H1 (cell line): ENCODE results near the gene ZBTB46. TPM values are rescaled to one million over a fixed set of nuclear protein-coding genes. Genes with fewer than 3 reads are reported as not detected.
A peak's percentile ranks its signal among the peaks of the same experiment; 100 is the strongest.

Experiments
- CTCF ChIA-PET: fragments of 300-600 bp; sonication (Branson Sonifier 250); formaldehyde crosslinking; loops from one replicate; lab custom pipeline; 2021; ENCODE audit not compliant: partially characterized antibody; lab: Charles Lee
- POLR2A ChIA-PET: fragments of 300-600 bp; sonication (Branson Sonifier 250); formaldehyde crosslinking; loops from one replicate; lab custom pipeline; 2021; ENCODE audit warnings: inconsistent platforms; ENCODE audit not compliant: partially characterized antibody; lab: Charles Lee
- DNase-seq, 2 experiments: peaks; one replicate each; pipeline versions ENCODE4 v3.0.0 to v3.0.0-alpha.2; 2010 to 2022; ENCODE audit warnings: low spot score in 2 of 2, low read depth in 1 of 2, mixed read lengths in 1 of 2
- FAIRE-seq: peaks from 2 replicates; lab custom pipeline; 2011; peaks lifted over from hg19 to GRCh38; lab: Jason Lieb, UNC
- H2AFZ ChIP-seq: 2 replicates; pipeline ENCODE4 v1.8.1; 2012; ENCODE audit warnings: low read length, inconsistent platforms
- H2AK5ac ChIP-seq: 2 replicates; pipeline ENCODE4 v1.6.1; 2013; ENCODE audit warnings: low read depth, low read length
- H2BK120ac ChIP-seq: replicated peaks from 2 replicates; pipeline ENCODE3; 2013; ENCODE audit warnings: low read depth, low read length, inconsistent platforms
- H2BK12ac ChIP-seq: 2 replicates; pipeline ENCODE4 v1.6.1; 2013; ENCODE audit warnings: low read depth, low read length
- H2BK15ac ChIP-seq: 2 replicates; pipeline ENCODE4 v1.6.1; 2013; ENCODE audit warnings: low read length
- H2BK20ac ChIP-seq: 2 replicates; pipeline ENCODE4 v1.6.1; 2013; ENCODE audit warnings: low read length
- H2BK5ac ChIP-seq: 2 replicates; pipeline ENCODE4 v1.6.1; 2013; ENCODE audit warnings: low read depth, low read length
- H3K14ac ChIP-seq: 2 replicates; pipeline ENCODE4 v1.6.1; 2013; ENCODE audit warnings: inconsistent platforms; ENCODE audit not compliant: insufficient read length
- H3K18ac ChIP-seq: 2 replicates; pipeline ENCODE4 v1.6.1; 2013; ENCODE audit warnings: low read length; ENCODE audit errors: extremely low read depth
- H3K23ac ChIP-seq: 2 replicates; pipeline ENCODE4 v1.6.1; 2013; ENCODE audit warnings: inconsistent platforms; ENCODE audit not compliant: insufficient read length
- H3K23me2 ChIP-seq: 2 replicates; pipeline ENCODE4 v1.6.1; 2013; ENCODE audit warnings: low read depth, low read length
- H3K27ac ChIP-seq: 2 replicates; pipeline ENCODE4 v1.6.1; 2011; ENCODE audit warnings: low read depth, low read length, inconsistent platforms
- H3K27me3 ChIP-seq, 4 experiments: replicated peaks in 1 of 4; 1 replicate in 1 of 4; 2 replicates in 3 of 4; pipeline versions ENCODE4 v1.6.1 to v1.8.1; 2011 to 2013; ENCODE audit warnings: low read length in 3 of 4, mild to moderate bottlenecking in 3 of 4, inconsistent platforms in 2 of 4, mixed read lengths in 2 of 4, moderate library complexity in 1 of 4; ENCODE audit not compliant: control insufficient read depth in 3 of 4, insufficient read depth in 3 of 4; ENCODE audit errors: extremely low read depth in 1 of 4
- H3K36me3 ChIP-seq, 4 experiments: 2 replicates each; pipeline versions ENCODE4 v1.6.1 to v1.8.1; 2011 to 2013; ENCODE audit warnings: mild to moderate bottlenecking in 4 of 4, low read length in 3 of 4, moderate library complexity in 2 of 4, control low read depth in 1 of 4, inconsistent platforms in 1 of 4; ENCODE audit not compliant: insufficient read depth in 4 of 4, control insufficient read depth in 2 of 4
- H3K4ac ChIP-seq: replicated peaks from 2 replicates; pipeline ENCODE3; 2013; ENCODE audit warnings: low read length, low read depth, mixed read lengths, inconsistent platforms; ENCODE audit not compliant: insufficient read length
- H3K4me1 ChIP-seq, 4 experiments: replicated peaks in 1 of 4; 1 replicate in 1 of 4; 2 replicates in 3 of 4; pipeline versions ENCODE4 v1.6.1 to v1.8.1; 2011 to 2013; ENCODE audit warnings: low read length in 3 of 4, inconsistent platforms in 2 of 4, mixed read lengths in 1 of 4; ENCODE audit not compliant: insufficient read depth in 4 of 4, control insufficient read depth in 3 of 4
- H3K4me2 ChIP-seq, 2 experiments: 2 replicates each; pipeline versions ENCODE4 v1.6.1 to v1.8.1; 2011 to 2013; ENCODE audit warnings: low read depth in 2 of 2, low read length in 2 of 2, control low read depth in 1 of 2, inconsistent platforms in 1 of 2, mild to moderate bottlenecking in 1 of 2; ENCODE audit not compliant: insufficient read depth in 1 of 2
- H3K4me3 ChIP-seq, 4 experiments: fragments of 200-600, 300-600 bp in 1 of 4; sonication (generic), shearing (Covaris generic), sonication (Bioruptor Twin) in 1 of 4; 2 replicates each; pipeline versions ENCODE4 v1.5.1 to v1.8.1; 2011 to 2016; ENCODE audit warnings: low read length in 4 of 4, low read depth in 3 of 4, control low read depth in 2 of 4, inconsistent platforms in 2 of 4, mild to moderate bottlenecking in 2 of 4, mixed read lengths in 1 of 4, moderate library complexity in 1 of 4; ENCODE audit not compliant: insufficient read depth in 2 of 4; ENCODE audit errors: extremely low read depth in 1 of 4
- H3K56ac ChIP-seq: replicated peaks from 2 replicates; pipeline ENCODE3; 2013; ENCODE audit warnings: low read depth, mild to moderate bottlenecking, mixed read lengths, low read length, inconsistent platforms; ENCODE audit not compliant: insufficient read length
- H3K79me1 ChIP-seq: 2 replicates; pipeline ENCODE4 v1.6.1; 2013; ENCODE audit warnings: low read depth, low read length, control low read depth
- H3K79me2 ChIP-seq, 2 experiments: 2 replicates each; pipeline versions ENCODE4 v1.6.1 to v1.8.1; 2012 to 2013; ENCODE audit warnings: low read length in 2 of 2, mild to moderate bottlenecking in 2 of 2, inconsistent platforms in 1 of 2; ENCODE audit not compliant: insufficient read depth in 2 of 2, control insufficient read depth in 1 of 2
- H3K9ac ChIP-seq, 4 experiments: replicated peaks in 1 of 4; 1 replicate in 1 of 4; 2 replicates in 3 of 4; pipeline versions ENCODE4 v1.6.1 to v1.8.1; 2011 to 2013; ENCODE audit warnings: low read depth in 3 of 4, low read length in 3 of 4, control low read depth in 2 of 4, mild to moderate bottlenecking in 2 of 4, moderate library complexity in 2 of 4, inconsistent platforms in 1 of 4; ENCODE audit errors: extremely low read depth in 1 of 4
- H3K9me3 ChIP-seq, 2 experiments: 2 replicates each; pipeline versions ENCODE4 v1.6.1 to v1.8.1; 2012 to 2013; ENCODE audit warnings: mild to moderate bottlenecking in 2 of 2, moderate library complexity in 2 of 2, control low read depth in 1 of 2, inconsistent platforms in 1 of 2, low read depth in 1 of 2, low read length in 1 of 2, mixed read lengths in 1 of 2; ENCODE audit not compliant: insufficient read depth in 2 of 2
- H4K20me1 ChIP-seq, 2 experiments: replicated peaks in 1 of 2; 2 replicates each; pipeline versions ENCODE3 to v1.8.1; 2011 to 2013; ENCODE audit warnings: inconsistent platforms in 2 of 2, low read length in 2 of 2, mild to moderate bottlenecking in 1 of 2; ENCODE audit not compliant: insufficient read depth in 2 of 2, control insufficient read depth in 1 of 2
- H4K5ac ChIP-seq: 2 replicates; pipeline ENCODE4 v1.6.1; 2013; ENCODE audit warnings: low read length, low read depth, mixed read lengths, inconsistent platforms; ENCODE audit not compliant: insufficient read length
- H4K8ac ChIP-seq: 2 replicates; pipeline ENCODE4 v1.8.0; 2013; ENCODE audit warnings: mild to moderate bottlenecking, moderate library complexity, low read length, inconsistent platforms; ENCODE audit not compliant: insufficient read depth; ENCODE audit errors: extremely low read depth
- H4K91ac ChIP-seq: replicated peaks from 2 replicates; pipeline ENCODE3; 2013; ENCODE audit warnings: low read length, mixed read lengths, inconsistent platforms; ENCODE audit not compliant: insufficient read length
- BACH1 ChIP-seq: IDR thresholded peaks from 2 replicates; pipeline ENCODE4 v1.6.1; 2012; ENCODE audit warnings: low read length, improper control_type of control experiment
- E2F6 ChIP-seq: IDR thresholded peaks from 2 replicates; pipeline ENCODE4 v1.6.1; 2012; ENCODE audit warnings: inconsistent platforms
- EP300 ChIP-seq, 2 experiments: IDR thresholded peaks; 1 replicate in 1 of 2; 2 replicates in 1 of 2; pipeline ENCODE4 v1.6.1; 2011 to 2012; ENCODE audit warnings: low read depth in 2 of 2, low read length in 2 of 2, mild to moderate bottlenecking in 2 of 2, borderline replicate concordance in 1 of 2, inconsistent platforms in 1 of 2, moderate library complexity in 1 of 2
- EZH2 ChIP-seq: fragments of 200-600 bp; sonication (generic); IDR thresholded peaks from 2 replicates; pipeline ENCODE4 v1.7.1; 2012; ENCODE audit warnings: low read depth, mild to moderate bottlenecking, moderate library complexity, low read length, inconsistent platforms; ENCODE audit not compliant: severe bottlenecking
- JUND ChIP-seq: IDR thresholded peaks from 2 replicates; pipeline ENCODE4 v1.6.1; 2011; ENCODE audit warnings: mild to moderate bottlenecking, improper control_type of control experiment, low read length
- RAD21 ChIP-seq, 2 experiments: IDR thresholded peaks in 1 of 2; conservative IDR thresholded peaks in 1 of 2; 2 replicates each; pipeline ENCODE4 v1.6.1; 2011; ENCODE audit warnings: low read depth in 2 of 2, low read length in 2 of 2, improper control_type of control experiment in 1 of 2, inconsistent platforms in 1 of 2, mild to moderate bottlenecking in 1 of 2, moderate library complexity in 1 of 2
- RBBP5 ChIP-seq: IDR thresholded peaks from 2 replicates; pipeline ENCODE4 v1.7.1; 2012; ENCODE audit warnings: low read depth, mild to moderate bottlenecking, inconsistent platforms, low read length, moderate library complexity, borderline replicate concordance
- SP1 ChIP-seq: IDR thresholded peaks from 2 replicates; pipeline ENCODE4 v1.6.1; 2011; ENCODE audit warnings: low read depth, low read length
- USF2 ChIP-seq: IDR thresholded peaks from 2 replicates; pipeline ENCODE4 v1.6.1; 2011; ENCODE audit warnings: low read length, improper control_type of control experiment
- WGBS, 2 experiments: shearing (Covaris generic) in 1 of 2; methylation state at CpG; one replicate each; pipeline versions ENCODE4 v1.1.6 to v1.1.7; 2013 to 2015; ENCODE audit warnings: low lambda C conversion rate in 2 of 2, mixed read lengths in 2 of 2, inconsistent platforms in 1 of 2, low coverage in 1 of 2, missing lambda C conversion rate in 1 of 2; ENCODE audit not compliant: insufficient replicate concordance in 2 of 2, insufficient coverage in 1 of 2, insufficient read length in 1 of 2; ENCODE audit errors: extremely low coverage in 1 of 2, missing lambda C conversion rate in 1 of 2; 5-methylcytosine and 5-hydroxymethylcytosine counted together
- polyA plus RNA-seq, 7 experiments: library from polyadenylated mRNA; depleted of rRNA in 3 of 7; stranded (reverse) in 5 of 7; unstranded in 2 of 7; fragments of >200 nt in 5 of 7; fragments of 200-250 nt in 2 of 7; gene quantifications; 1 replicate in 5 of 7; 2 replicates in 1 of 7; 4 replicates in 1 of 7; pipeline versions ENCODE4 v1.2.1 to v1.2.3, GENCODE V29; 2011 to 2013; ENCODE audit warnings: missing spikeins in 2 of 7, mixed read lengths in 2 of 7
- total RNA-seq: library from RNA; stranded (reverse); fragmentation: NEBNext Ultra II Directional; extraction: Animal tissue kit (Norgen Biotek cat#: 25700); gene quantifications from 2 replicates; pipeline ENCODE4 v1.2.1, GENCODE V29; 2021

Gene ZBTB46
- total and polyA plus RNA-seq, 2 of the 8 experiments (the other 6 are each of a cell fraction or from before 2014, with no cell fraction given) = 6.4 to 22.4 TPM

- Histone ChIP-seq H3K4me3 (no peak overlapping the region), H3K18ac (peak overlapping the region; percentile 78), H3K4me2 (no peak overlapping the region), H3K23me2 (no peaks in the 10 kb centered on the region), H3K36me3 (peaks cover 0 to 3% (median under 1%) of the 10 kb centered on the region in 4 experiments; a peak in 3 of 8 replicates), H2AK5ac (no peak overlapping the region), H3K4me1 (peaks cover 0 to 20% (median 4%) of the 10 kb centered on the region in 4 experiments; a peak in 6 of 7 replicates), H3K79me2 (no peaks in the 10 kb centered on the region), H3K4ac (peak overlapping the region; percentile 90), H2AFZ (no peak overlapping the region), H3K9ac (no peak overlapping the region), H4K8ac (peak overlapping the region; percentile 75), H2BK5ac (peak overlapping the region; percentile 83; the same call in 1 of the 2 replicates), H2BK20ac (no peak overlapping the region), H3K27me3 (no peaks in the 10 kb centered on the region), H2BK12ac (peak overlapping the region; percentile 39; the same call in 1 of the 2 replicates), H3K23ac (no peak overlapping the region), H3K56ac (no peak overlapping the region), H4K91ac (peak overlapping the region; percentile 2), H2BK15ac (no peak overlapping the region), H3K79me1 (no peaks in the 10 kb centered on the region; the same call in 1 of the 2 replicates), H3K27ac (no peak overlapping the region), H3K9me3 (no peaks in the 10 kb centered on the region), H4K20me1 (peaks cover 0 to 3% of the 10 kb centered on the region in 2 experiments), H3K14ac (no peak overlapping the region), H4K5ac (peak overlapping the region; percentile 63), H2BK120ac (no peak overlapping the region)
- WGBS, 2 experiments = 86% methylated on average over 25 of the region's 26 CpGs; no CpG with 5 or more reads in 1 of the 2 experiments
- FAIRE-seq (no peak), DNase-seq (no peak)
- ChIA-PET CTCF (interaction anchor here (0.6 to 4.4 kb wide), 5 partner anchors 9 to 525 kb away, joined by 3 to 17 read pairs (median 4); partner anchors contain the start of gene SLC2A4RG), POLR2A (interaction anchor here (1.5 to 4.5 kb wide), 2 partner anchors 10 to 12 kb away, joined by 3 to 23 read pairs; no protein-coding TSS in a partner anchor)
- TF ChIP-seq USF2 = no peak
- TF ChIP-seq JUND = no peak
- no peak for TF ChIP-seq E2F6
- no peak for TF ChIP-seq SP1
- no peak for TF ChIP-seq EZH2
- no peak for TF ChIP-seq RBBP5
- no peak for TF ChIP-seq BACH1
- no peak for TF ChIP-seq RAD21 (IDR thresholded peaks at IDR 0.05 in 1 of 2, conservative IDR thresholded peaks at IDR 0.05 in 1 of 2; ENCODE audit: low read depth in 2 of 2, low read length in 2 of 2)
- TF ChIP-seq EP300 (IDR thresholded peaks at IDR 0.05; ENCODE audit: borderline replicate concordance in 1 of 2, low read depth in 2 of 2, low read length in 2 of 2) = no peak
Observed at GRCh38 chr20:63750807-63751470, 80.1 kb downstream of the ZBTB46 start.
